Measurements from ENCODE around the gene TCF12.

Gene TCF12

DNA sequence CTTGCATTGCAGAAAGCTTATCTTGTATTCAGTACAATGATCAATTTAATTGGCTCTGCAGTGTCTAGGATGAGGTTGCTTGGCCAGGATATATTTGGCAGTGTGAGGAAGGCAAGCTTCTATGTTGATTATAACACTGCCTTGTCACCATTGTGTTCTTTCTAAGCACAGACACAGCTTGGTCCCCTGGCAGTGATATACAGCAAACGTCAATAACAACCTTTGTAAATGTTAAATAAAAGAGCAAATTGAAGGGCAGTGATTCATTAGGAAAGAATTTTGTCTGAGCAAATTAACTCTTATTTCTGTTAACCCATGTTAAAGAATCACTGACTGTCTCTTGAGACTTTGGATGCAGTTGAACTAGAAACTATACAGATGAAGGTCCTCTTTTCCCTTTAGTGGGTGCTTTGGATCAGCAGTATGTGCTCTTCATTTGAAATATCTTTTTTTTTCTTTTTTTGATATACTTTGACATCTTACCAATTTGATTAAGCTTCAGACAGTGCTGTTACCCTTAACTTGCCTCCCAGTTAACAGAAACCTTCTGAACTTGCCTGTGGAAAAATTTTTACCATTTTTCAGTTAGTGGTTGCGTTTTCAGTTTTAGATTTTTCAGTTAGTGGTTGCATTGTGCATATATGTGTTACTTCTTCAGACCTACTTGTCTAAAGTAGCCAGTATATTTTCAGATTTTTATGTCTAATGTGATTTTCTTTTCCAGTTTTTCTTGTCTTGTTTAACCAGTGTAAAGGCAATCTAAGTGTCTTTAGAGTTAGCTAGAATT lies 199.8 kb downstream of the TCF12 start:
- TF ChIP-seq, protein P1, sequence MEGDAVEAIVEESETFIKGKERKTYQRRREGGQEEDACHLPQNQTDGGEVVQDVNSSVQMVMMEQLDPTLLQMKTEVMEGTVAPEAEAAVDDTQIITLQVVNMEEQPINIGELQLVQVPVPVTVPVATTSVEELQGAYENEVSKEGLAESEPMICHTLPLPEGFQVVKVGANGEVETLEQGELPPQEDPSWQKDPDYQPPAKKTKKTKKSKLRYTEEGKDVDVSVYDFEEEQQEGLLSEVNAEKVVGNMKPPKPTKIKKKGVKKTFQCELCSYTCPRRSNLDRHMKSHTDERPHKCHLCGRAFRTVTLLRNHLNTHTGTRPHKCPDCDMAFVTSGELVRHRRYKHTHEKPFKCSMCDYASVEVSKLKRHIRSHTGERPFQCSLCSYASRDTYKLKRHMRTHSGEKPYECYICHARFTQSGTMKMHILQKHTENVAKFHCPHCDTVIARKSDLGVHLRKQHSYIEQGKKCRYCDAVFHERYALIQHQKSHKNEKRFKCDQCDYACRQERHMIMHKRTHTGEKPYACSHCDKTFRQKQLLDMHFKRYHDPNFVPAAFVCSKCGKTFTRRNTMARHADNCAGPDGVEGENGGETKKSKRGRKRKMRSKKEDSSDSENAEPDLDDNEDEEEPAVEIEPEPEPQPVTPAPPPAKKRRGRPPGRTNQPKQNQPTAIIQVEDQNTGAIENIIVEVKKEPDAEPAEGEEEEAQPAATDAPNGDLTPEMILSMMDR (IDR thresholded peaks at IDR 0.05; ENCODE audit: low read depth, low read length, missing control alignments): no peak
- DNase-seq (ENCODE audit: low read depth): no peak
- no peak overlapping the region for H3K4me3 ChIP-seq (ENCODE audit: low read depth, low read length)
- in situ Hi-C loops (cut with HindIII; ENCODE audit: low sequenced_read_pairs): no loop called here

DNA sequence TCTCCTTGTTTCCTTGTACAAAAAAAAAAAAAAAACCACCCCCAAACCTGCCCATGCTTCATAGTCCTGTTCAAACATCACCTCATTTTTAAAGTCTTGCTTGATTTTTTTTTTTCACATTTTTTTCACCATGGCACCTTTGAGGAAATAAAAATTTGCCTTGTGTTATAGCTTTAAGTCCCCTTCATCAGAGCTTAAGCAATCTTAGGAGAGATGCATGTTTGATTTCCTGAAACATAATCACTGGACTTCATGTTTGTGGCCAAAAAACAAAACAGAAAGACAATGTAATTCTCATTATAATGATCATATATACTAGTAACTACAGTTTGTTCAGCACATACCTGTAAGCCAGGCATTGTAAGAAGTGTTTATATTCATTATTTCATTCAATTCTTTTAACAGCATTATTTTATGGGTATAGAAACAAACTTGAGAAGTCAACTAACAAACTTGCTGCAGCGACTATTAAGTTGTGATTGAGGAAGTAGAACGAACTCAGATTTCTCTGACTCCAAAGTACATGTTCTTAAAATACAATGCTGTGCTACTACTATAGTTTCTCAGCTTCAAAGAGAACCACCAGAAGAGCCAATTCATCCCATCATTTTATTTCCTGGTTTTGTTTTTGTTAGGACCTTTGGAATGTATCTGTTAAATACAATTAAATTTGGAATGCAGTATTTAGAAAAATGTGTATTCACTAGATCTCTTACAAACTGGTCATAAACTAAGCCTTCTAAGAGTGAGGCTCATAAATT lies 203.8 kb downstream of the TCF12 start:
- no peak overlapping the region for H3K4me3 ChIP-seq (ENCODE audit: low read depth, low read length)
- in situ Hi-C loops (cut with HindIII; ENCODE audit: low sequenced_read_pairs): no loop called here
- TF ChIP-seq, protein P1 (IDR thresholded peaks at IDR 0.05; ENCODE audit: low read depth, low read length, missing control alignments): no peak
- DNase-seq (ENCODE audit: low read depth): no peak

DNA sequence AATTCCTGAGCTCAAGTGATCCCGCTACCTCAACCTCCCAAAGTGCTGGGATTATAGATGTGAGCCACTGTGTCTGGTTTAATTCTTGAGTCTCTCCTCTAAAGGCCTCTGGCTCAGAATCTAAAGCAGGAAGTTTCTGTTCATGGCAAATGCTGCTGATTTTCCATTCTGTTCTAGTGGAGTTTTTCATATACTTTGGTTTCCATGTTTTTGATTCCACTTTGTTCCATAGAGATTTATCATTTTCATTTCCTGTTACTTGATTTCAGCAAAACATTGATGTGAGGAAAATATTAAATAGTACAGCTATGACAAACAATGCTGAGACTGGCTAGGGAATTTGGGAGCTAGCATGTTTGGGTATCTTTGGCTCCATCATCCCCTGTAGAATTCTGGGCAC lies 205.6 kb downstream of the TCF12 start:
- no peak overlapping the region for H3K4me3 ChIP-seq (ENCODE audit: low read depth, low read length)
- TF ChIP-seq, protein P1 (IDR thresholded peaks at IDR 0.05; ENCODE audit: low read depth, low read length, missing control alignments): no peak
- no peak for DNase-seq (ENCODE audit: low read depth)
- in situ Hi-C loops (cut with HindIII; ENCODE audit: low sequenced_read_pairs): no loop called here

DNA sequence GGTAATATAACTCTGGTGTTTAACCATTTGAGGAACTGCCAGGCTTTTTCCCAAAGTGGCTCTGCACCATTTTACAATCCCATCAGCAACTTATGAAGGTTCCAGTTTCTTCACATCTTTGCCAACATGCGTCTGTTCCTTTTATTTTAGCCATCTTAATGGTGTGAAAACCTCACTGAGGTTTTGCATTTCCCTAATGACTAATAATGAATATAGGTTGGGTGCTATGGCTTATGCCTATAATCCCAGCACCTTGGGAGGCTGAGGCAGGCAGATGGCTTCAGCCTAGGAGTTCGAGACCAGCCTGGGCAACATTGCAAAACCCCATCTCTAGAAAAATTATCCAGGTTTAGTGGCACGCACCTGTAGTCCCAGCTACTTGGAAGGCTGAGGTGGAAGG lies 210.6 kb downstream of the TCF12 start:
- no peak for DNase-seq (ENCODE audit: low read depth)
- in situ Hi-C loops (cut with HindIII; ENCODE audit: low sequenced_read_pairs): loop anchor here (25.0 kb wide), 1 partner anchor 383 kb away; no protein-coding TSS in a partner anchor
- H3K4me3 ChIP-seq (ENCODE audit: low read depth, low read length): no peak overlapping the region
- TF ChIP-seq, protein P1 (IDR thresholded peaks at IDR 0.05; ENCODE audit: low read depth, low read length, missing control alignments): no peak

DNA sequence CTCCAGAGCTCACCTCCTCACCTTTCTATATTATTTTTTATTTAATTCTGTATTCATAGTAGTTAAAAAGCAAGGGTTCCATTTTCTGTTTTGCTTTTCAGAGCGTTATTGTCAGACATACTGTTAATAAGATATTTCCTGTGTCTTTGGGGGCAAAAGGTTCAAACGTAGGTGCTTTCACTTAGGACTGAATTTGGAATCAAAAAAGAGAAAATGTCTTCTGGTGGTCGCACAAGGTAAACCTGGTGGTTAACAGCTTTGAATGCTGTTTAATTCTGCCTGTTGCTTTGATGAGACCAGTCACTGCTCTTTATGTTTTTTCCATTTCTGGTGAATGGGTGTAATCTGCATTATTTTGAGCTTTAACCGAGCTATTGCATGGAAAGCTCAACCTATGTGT lies 212.5 kb downstream of the TCF12 start:
- in situ Hi-C loops (cut with HindIII; ENCODE audit: low sequenced_read_pairs): loop anchor here (25.0 kb wide), 1 partner anchor 381 kb away; no protein-coding TSS in a partner anchor
- H3K4me3 ChIP-seq (ENCODE audit: low read depth, low read length): no peak overlapping the region
- no peak for DNase-seq (ENCODE audit: low read depth)
- TF ChIP-seq, protein P1 (IDR thresholded peaks at IDR 0.05; ENCODE audit: low read depth, low read length, missing control alignments): no peak

DNA sequence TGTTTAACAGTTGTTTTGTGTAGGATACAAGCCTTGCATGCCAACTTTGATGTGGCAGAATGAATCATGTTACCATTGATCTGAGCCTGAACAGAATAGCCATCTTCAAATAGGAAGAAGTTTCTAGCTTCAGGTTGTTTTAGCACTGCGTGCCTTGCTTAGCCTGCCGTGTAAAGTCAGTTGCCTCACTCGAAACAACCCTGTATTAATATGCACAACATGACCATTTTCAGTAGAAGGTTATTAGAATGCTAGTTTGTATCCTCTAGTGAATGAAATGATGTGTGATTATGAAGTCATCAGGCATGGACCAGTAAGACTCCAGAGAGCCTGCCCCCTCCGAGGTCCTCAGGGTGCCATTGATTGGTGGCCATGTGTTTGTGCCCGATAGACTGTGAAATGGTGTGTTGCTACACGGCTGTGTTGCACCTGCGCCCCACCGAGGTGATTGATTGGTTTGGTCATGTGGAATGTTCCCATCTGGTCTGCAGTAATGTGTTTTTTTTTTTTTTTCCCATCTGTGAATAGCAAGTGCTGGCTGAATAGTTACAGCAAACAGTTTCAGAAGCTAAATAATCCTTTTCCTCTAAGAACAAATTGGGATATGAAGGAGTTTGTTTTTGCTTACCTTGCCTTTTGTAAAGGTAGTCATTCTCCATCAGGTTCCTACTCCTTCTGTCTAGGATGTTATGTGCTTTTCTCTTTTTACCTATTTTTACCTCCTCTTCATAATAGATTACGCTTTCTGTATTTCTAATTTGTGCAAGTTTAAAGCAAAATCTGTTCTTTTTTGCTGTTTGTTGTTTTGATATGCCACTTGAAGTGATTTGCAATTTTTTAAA lies 214.9 kb downstream of the TCF12 start:
- TF ChIP-seq, protein P1 (IDR thresholded peaks at IDR 0.05; ENCODE audit: low read depth, low read length, missing control alignments): no peak
- in situ Hi-C loops (cut with HindIII; ENCODE audit: low sequenced_read_pairs): loop anchor here (25.0 kb wide), 1 partner anchor 379 kb away; no protein-coding TSS in a partner anchor
- H3K4me3 ChIP-seq (ENCODE audit: low read depth, low read length): no peak overlapping the region
- DNase-seq (ENCODE audit: low read depth): peak; percentile 22

Data from astrocyte of the cerebellum (primary cell).